ENCODE data around the gene HOXA7. TPM values are rescaled to one million over a fixed set of nuclear protein-coding genes. Genes with fewer than 3 reads are reported as not detected.
A peak's percentile ranks its signal among the peaks of the same experiment; 100 is the strongest.

HOXA7 gene
- total RNA-seq, 1 donor from 2014 or later, result 12.0 TPM

GRCh38 chr7:27154901-27155815, 1.3 kb downstream of the HOXA7 start:
- peak in 1 of 2 donors; percentile 64 for DNase-seq (ENCODE audit: low spot score in 2 of 2)
- no peak for TF ChIP-seq CTCF (IDR thresholded peaks at IDR 0.05)
- intact Hi-C loops (cut with DNase I), result loop anchor here (5.0 kb wide), 1 partner anchor 1298 kb away; no protein-coding TSS in a partner anchor
- H3K4me3 ChIP-seq, result peak overlapping the region; percentile 64 to 82
- H3K4me1 ChIP-seq, result peaks cover 3 to 20% of the 10 kb centered on the region in 2 donors
- no peaks in the 10 kb centered on the region for H3K27me3 ChIP-seq
- H3K9me3 ChIP-seq, result no peaks in the 10 kb centered on the region
- H3K27ac ChIP-seq, result peak overlapping the region in 1 of 2 donors; percentile 73
- H3K36me3 ChIP-seq, result no peaks in the 10 kb centered on the region

DNA sequence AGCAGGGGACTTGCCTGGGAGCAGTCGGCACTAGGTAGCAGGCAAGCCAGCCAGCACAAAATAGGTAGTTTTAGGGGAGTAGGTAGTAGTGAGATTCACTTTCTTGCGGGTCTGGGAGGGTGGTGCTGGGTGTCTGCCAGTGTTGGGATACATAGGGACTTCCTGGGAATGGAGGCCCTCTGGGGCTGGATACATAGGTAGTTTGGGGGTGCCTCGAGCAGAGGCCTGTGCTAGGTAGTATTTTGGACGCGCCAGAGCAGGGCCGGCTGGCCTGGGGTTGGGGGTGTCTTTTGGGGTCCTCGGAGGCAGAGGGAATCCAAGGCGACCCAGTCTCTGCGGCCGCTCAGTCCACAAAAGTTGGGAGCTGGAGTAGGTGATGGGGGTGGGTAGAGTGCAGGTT, 2.1 kb downstream of the HOXA7 start:
- Histone ChIP-seq H3K4me3 (no peak overlapping the region), H3K27me3 (no peaks in the 10 kb centered on the region), H3K27ac (no peak overlapping the region), H3K4me1 (peaks cover 3 to 28% of the 10 kb centered on the region in 2 donors), H3K9me3 (no peaks in the 10 kb centered on the region), H3K36me3 (no peaks in the 10 kb centered on the region)
- intact Hi-C loops (cut with DNase I), result no loop called here
- DNase-seq (ENCODE audit: low spot score in 2 of 2), result peak in 1 of 2 donors; percentile 41
- TF ChIP-seq CTCF (IDR thresholded peaks at IDR 0.05), result no peak

DNA sequence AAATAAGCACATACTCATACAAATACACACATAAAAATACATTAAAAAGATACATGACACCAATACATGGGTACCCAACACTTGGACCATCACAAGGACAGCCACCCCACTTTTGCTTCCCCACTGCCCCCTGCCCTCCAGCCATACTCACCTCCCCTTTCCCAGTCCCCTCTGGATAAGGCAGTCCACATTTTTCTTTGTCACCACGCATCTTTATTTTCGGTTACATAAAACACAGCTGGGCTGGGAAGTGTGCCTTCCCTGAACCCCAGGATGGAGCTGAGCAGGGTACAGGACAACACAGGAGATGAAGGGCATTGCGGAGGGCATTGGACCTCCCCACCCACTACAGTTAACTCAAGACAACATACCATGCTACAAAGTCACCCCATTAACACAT, 2.9 kb downstream of the HOXA7 start:
- Histone ChIP-seq H3K4me3 (no peak overlapping the region), H3K27me3 (no peaks in the 10 kb centered on the region), H3K9me3 (no peaks in the 10 kb centered on the region), H3K4me1 (peaks cover 3 to 33% of the 10 kb centered on the region in 2 donors), H3K36me3 (no peaks in the 10 kb centered on the region), H3K27ac (no peak overlapping the region)
- intact Hi-C loops (cut with DNase I), result no loop called here
- no peak for TF ChIP-seq CTCF (IDR thresholded peaks at IDR 0.05)
- DNase-seq (ENCODE audit: low spot score in 2 of 2), result peak in 1 of 2 donors; percentile 45

DNA sequence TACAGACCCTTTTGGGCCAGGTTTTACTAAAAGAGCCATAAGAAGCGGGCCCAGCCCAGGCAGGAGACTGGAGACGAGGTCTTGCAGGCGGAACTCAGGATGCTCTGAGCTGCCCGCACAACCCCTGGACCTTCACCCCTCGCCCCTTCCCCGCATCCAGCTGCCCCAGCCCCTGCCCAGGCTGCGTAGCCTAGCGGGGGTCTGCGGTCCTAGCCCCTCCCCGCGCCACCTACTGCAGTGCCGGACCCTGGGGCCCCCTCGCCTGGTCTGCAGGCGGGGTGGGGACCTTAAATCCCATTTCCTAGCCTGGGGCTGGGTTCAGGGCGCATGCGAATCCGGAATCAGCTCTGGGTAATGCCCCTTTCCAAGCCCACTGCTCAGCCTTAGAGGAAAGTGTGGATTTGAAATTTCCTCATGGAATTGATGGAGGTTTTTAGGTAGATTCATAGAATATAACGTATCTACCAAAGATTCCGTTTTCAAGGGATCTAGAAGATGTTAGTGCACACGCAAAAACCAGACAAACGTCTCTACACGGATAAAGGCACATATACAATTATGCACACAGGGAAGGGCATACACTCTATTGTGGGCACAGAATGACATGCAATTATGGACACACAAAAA, 3.5 kb downstream of the HOXA7 start:
- no peak for DNase-seq (ENCODE audit: low spot score in 2 of 2)
- peaks cover 3 to 33% of the 10 kb centered on the region in 2 donors for H3K4me1 ChIP-seq
- intact Hi-C loops (cut with DNase I), result no loop called here
- H3K27ac ChIP-seq, result peak overlapping the region; percentile 83 to 88
- H3K4me3 ChIP-seq, result peak overlapping the region; percentile 68 to 69
- TF ChIP-seq CTCF (IDR thresholded peaks at IDR 0.05), result no peak
- H3K27me3 ChIP-seq, result no peaks in the 10 kb centered on the region
- H3K9me3 ChIP-seq, result no peaks in the 10 kb centered on the region
- H3K36me3 ChIP-seq, result no peaks in the 10 kb centered on the region

DNA sequence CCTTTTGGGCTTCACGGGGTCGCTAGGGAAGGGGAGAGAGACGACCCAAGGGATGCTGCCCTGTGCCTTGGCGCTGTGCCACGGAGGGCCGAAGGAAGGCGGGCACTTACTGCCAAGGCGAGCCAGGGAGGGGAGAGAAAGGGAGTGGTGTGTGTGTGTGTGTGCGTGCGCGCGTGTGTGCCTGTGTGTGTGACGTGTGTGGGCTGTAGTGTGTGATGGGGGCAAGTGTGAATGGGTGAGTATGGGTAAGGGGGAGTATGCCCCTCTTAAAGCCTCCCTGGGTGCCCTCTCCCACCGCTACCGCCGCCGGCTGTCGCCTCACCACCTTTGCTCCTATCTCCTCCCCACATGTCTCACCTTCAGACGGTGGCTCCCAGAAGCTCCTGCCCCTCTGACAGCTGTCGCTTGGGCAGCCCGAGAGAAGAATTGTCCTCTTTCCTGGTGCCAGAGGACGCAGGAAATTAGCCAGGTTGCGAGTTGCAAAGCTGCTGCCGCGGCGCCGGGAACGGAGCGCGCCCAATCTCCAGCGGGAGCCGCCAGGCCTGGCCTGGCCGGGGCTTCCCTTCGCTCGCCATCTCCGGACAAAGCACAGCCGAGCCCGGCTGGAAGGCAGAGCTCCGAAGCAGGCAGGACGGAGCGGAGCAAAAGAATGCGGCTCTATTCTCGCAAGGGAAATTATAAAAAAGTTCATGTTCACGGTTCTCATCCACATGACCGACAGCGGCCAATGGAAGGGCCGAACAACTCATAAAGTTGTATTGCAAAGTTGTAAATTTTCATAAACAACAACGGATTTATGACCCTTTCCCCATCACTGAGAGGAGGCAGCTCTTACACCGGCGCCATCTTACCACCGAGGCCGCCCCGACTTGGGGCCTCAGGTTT, 4.3 kb downstream of the HOXA7 start, which contains the start of gene HOXA3:
Gene HOXA3, minus strand, starts transcription at position 653 of the 885 bp plus-strand sequence. CDS start 41,943 bp downstream, outside the sequence.
- Histone ChIP-seq H3K4me3 (peak within 1 kb of the TSS; percentile 68 to 69), H3K9me3 (no peaks in the 10 kb centered on the region), H3K27me3 (no peaks in the 10 kb centered on the region), H3K27ac (peak within 1 kb of the TSS; percentile 83 to 88), H3K4me1 (peaks cover 3 to 36% of the 10 kb centered on the region in 2 donors), H3K36me3 (no peaks in the 10 kb centered on the region)
- intact Hi-C loops (cut with DNase I), result no loop called here
- no peak for TF ChIP-seq CTCF (IDR thresholded peaks at IDR 0.05)
- peak in 1 of 2 donors; percentile 80 for DNase-seq (ENCODE audit: low spot score in 2 of 2)
